ENCODE measurements around the gene EXOSC3. TPM values are rescaled to one million over a fixed set of nuclear protein-coding genes. Genes with fewer than 3 reads are reported as not detected.
"Not testable (repeated sequence)": the region's sequence is repeated elsewhere in the genome, so short reads cannot be mapped to it uniquely, and the experiment has no call there.

EXOSC3 gene
- total RNA-seq, 4 donors from 2014 or later = 2.6 to 46.2 (median 14.7) TPM

DNA sequence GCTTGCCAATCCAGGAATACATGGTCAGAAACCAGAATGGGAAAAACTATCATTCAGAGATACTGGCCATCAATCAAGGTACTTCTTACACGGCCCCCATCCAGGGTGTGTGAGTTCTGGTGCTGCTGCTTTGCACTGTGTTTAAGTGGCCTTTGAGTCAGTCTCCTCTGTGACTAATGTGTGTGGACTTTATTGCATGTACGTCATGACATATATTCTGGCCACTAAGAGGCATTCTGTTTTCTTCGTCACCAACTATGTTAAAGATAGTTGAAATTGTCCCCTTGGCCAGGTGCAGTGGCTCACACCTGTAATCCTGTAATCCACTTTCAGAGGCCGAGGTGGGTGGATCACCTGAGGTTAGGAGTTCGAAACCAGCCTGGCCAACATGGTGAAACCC lies 8.5 kb downstream of the EXOSC3 start:
- H3K27ac ChIP-seq = no peak overlapping the region
- H3K27me3 ChIP-seq = no peaks in the 10 kb centered on the region
- WGBS, 2 donors (ENCODE audit: low coverage in 1 of 2) = 79 to 92% methylated on average over 4 to 5 of the region's 5 CpGs
- in situ Hi-C loops (cut with MboI; ENCODE audit: low pct_ligation_motif_present in 1 of 4, low pct_unique_long_range_greater_than_20kb in 1 of 4, low sequenced_read_pairs in 3 of 4) (loop anchor here in 2 of 4 donors (10.0 to 25.0 kb wide), 4 partner anchors 62 to 314 kb away; partner anchors contain the start of genes FBXO10 (in 1 of the 2), TOMM5 (in 1 of the 2) and ZBTB5 (in 1 of the 2)), intact Hi-C loops (cut with DNase I; ENCODE audit: low total_unique reads) (no loop called here)
- TF ChIP-seq, protein P1, sequence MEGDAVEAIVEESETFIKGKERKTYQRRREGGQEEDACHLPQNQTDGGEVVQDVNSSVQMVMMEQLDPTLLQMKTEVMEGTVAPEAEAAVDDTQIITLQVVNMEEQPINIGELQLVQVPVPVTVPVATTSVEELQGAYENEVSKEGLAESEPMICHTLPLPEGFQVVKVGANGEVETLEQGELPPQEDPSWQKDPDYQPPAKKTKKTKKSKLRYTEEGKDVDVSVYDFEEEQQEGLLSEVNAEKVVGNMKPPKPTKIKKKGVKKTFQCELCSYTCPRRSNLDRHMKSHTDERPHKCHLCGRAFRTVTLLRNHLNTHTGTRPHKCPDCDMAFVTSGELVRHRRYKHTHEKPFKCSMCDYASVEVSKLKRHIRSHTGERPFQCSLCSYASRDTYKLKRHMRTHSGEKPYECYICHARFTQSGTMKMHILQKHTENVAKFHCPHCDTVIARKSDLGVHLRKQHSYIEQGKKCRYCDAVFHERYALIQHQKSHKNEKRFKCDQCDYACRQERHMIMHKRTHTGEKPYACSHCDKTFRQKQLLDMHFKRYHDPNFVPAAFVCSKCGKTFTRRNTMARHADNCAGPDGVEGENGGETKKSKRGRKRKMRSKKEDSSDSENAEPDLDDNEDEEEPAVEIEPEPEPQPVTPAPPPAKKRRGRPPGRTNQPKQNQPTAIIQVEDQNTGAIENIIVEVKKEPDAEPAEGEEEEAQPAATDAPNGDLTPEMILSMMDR (IDR thresholded peaks at IDR 0.05) = no peak
- no peak for TF ChIP-seq EP300 (IDR thresholded peaks at IDR 0.05; ENCODE audit: low read depth)
- no peak for TF ChIP-seq POLR2AphosphoS5 (IDR thresholded peaks at IDR 0.05)
- H3K4me3 ChIP-seq = no peak overlapping the region
- H3K4me1 ChIP-seq = no peaks in the 10 kb centered on the region
- no peaks in the 10 kb centered on the region for H3K9me3 ChIP-seq
- H3K36me3 ChIP-seq = peaks cover 0 to 35% (median 15%) of the 10 kb centered on the region in 4 donors
- DNase-seq = no peak

DNA sequence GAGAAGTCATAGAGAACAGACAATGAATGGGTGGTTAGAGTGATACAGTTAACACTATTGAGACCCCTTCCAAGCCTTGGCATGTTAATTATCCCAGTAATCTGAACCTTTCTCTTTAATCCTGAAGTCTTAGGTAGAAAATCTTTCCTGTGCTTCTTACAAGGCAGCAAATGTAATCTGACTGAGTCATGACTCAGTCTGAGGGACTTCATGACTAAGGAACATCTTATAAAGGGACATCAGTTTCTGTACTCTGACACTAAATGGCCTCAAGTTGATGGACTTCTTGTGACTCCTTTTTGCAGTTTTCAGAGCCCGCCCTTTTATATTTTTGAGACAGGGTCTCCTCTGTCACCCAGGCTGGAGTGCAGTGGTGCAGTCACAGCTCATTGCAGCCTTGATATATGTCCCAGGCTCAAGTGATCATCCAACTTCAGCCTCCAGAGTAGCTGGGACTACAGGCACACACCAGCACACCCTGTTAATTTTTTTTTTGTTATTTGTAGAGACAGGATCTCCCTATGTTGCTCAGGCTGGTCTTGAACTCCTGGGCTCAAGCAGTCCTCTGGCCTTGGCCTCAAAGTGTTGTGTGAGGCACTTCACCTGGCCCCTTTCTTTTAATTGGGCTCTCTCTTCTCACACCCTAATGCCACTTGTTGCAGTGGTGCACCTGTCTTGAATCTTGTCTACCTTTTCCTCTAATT lies 9.5 kb downstream of the EXOSC3 start:
- Histone ChIP-seq H3K4me1 (no peaks in the 10 kb centered on the region), H3K27ac (no peak overlapping the region), H3K27me3 (no peaks in the 10 kb centered on the region), H3K36me3 (peaks cover 0 to 33% (median 15%) of the 10 kb centered on the region in 4 donors), H3K4me3 (no peak overlapping the region), H3K9me3 (no peaks in the 10 kb centered on the region)
- no peak for DNase-seq
- TF ChIP-seq, protein P1 (IDR thresholded peaks at IDR 0.05) = no peak
- TF ChIP-seq POLR2A (IDR thresholded peaks at IDR 0.05) (no peak), POLR2AphosphoS5 (IDR thresholded peaks at IDR 0.05) (no peak), EP300 (IDR thresholded peaks at IDR 0.05; ENCODE audit: low read depth) (no peak)
- whole genome bisulfite sequencing, 2 donors (ENCODE audit: low coverage in 1 of 2) = 91% methylated on average over 1 of the region's 1 CpG; no CpG with 5 or more reads in 1 of the 2 donors
- in situ Hi-C loops (cut with MboI; ENCODE audit: low pct_ligation_motif_present in 1 of 4, low pct_unique_long_range_greater_than_20kb in 1 of 4, low sequenced_read_pairs in 3 of 4) (loop anchor here in 2 of 4 donors (10.0 to 25.0 kb wide), 4 partner anchors 61 to 313 kb away; partner anchors contain the start of genes FBXO10 (in 1 of the 2), TOMM5 (in 1 of the 2) and ZBTB5 (in 1 of the 2)), intact Hi-C loops (cut with DNase I; ENCODE audit: low total_unique reads) (no loop called here)

DNA sequence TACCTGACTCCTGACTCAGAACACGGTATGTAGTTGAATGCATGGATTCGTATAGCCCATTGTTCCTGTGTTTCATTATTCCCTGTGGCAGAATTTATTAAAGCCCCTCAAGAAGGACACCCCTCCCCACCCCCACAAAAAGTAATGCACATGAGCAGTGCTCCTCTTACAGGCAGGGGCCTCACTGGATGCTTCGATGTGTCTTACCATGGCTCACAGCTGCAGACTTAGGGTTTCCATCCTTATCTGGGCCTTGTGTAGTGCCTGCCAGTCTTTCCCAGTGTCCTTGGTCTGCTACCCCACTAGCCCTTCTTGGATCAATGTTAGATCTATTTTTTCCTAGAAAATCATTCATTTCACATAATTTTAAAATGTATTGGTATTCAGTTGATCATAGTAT lies 14.9 kb downstream of the EXOSC3 start:
- H3K36me3 ChIP-seq = peaks cover 0 to 17% (median 4%) of the 10 kb centered on the region in 4 donors
- TF ChIP-seq POLR2A (IDR thresholded peaks at IDR 0.05) (no peak), POLR2AphosphoS5 (IDR thresholded peaks at IDR 0.05) (no peak), EP300 (IDR thresholded peaks at IDR 0.05; ENCODE audit: low read depth) (no peak)
- H3K9me3 ChIP-seq = no peaks in the 10 kb centered on the region
- 95% methylated on average over 3 of the region's 3 CpGs; no CpG with 5 or more reads in 1 of the 2 donors for WGBS, 2 donors (ENCODE audit: low coverage in 1 of 2)
- intact Hi-C loops (cut with DNase I; ENCODE audit: low total_unique reads) (no loop called here), in situ Hi-C loops (cut with MboI; ENCODE audit: low pct_ligation_motif_present in 1 of 4, low pct_unique_long_range_greater_than_20kb in 1 of 4, low sequenced_read_pairs in 3 of 4) (loop anchor here in 2 of 4 donors (10.0 to 25.0 kb wide), 2 partner anchors 55 to 108 kb away; partner anchors contain the start of gene FRMPD1 (in 1 of the 2))
- H3K4me1 ChIP-seq = no peaks in the 10 kb centered on the region
- H3K27ac ChIP-seq = no peak overlapping the region
- H3K27me3 ChIP-seq = no peaks in the 10 kb centered on the region
- no peak for DNase-seq
- H3K4me3 ChIP-seq = no peak overlapping the region

DNA sequence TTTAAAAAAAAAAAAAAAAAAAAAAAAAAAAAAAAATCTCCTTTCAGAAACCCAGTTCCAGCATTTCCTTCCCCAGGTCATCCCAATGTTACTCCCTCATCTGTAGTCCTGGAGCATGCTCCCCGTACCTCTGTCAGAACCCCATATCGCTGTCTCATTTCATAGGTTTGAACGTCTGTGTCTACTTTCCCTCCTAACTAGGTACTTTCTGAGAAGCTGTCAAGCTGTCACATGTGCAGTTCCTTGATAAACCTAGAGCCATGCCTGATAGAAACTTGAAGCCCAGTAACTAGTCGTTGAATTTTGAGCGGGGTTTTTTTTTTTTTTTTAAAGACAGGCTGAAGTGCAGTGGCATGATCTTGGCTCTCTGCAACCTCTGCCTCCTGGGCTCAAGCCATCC lies 15.6 kb downstream of the EXOSC3 start:
- in situ Hi-C loops (cut with MboI; ENCODE audit: low pct_ligation_motif_present in 1 of 4, low pct_unique_long_range_greater_than_20kb in 1 of 4, low sequenced_read_pairs in 3 of 4) = loop anchor here in 1 of 4 donors (25.0 kb wide), 1 partner anchor 107 kb away; the partner anchor contains the start of gene FRMPD1
- H3K9me3 ChIP-seq = no peaks in the 10 kb centered on the region
- H3K4me1 ChIP-seq = no peaks in the 10 kb centered on the region
- no peak overlapping the region for H3K27ac ChIP-seq
- no peaks in the 10 kb centered on the region for H3K27me3 ChIP-seq
- no peak overlapping the region for H3K4me3 ChIP-seq
- intact Hi-C loops (cut with DNase I; ENCODE audit: low total_unique reads) = no loop called here
- 82 to 86% methylated on average over 3 to 5 of the region's 5 CpGs for WGBS, 2 donors (ENCODE audit: low coverage in 1 of 2)
- H3K36me3 ChIP-seq = peaks cover 0 to 21% (median 4%) of the 10 kb centered on the region in 4 donors
- TF ChIP-seq EP300 (IDR thresholded peaks at IDR 0.05; ENCODE audit: low read depth) = no peak
- TF ChIP-seq POLR2A (IDR thresholded peaks at IDR 0.05) = no peak
- TF ChIP-seq, protein P1 (IDR thresholded peaks at IDR 0.05) = no peak
- TF ChIP-seq POLR2AphosphoS5 (IDR thresholded peaks at IDR 0.05) = no peak
- DNase-seq = no peak

DNA sequence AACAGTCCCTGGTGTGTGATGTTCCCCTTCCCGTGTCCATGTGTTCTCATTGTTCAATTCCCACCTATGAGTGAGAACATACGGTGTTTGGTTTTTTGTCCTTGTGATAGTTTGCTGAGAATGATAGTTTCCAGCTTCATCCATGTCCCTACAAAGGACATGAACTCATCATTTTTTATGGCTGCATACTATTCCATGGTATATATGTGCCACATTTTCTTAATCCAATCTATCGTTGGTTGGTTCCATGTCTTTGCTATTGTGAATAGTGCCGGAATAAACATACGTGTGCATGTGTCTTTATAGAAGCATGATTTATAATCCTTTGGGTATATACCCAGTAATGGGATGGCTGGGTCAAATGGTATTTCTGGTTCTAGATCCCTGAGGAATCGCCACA lies 19.6 kb downstream of the EXOSC3 start:
- H3K27me3 ChIP-seq; intact Hi-C loops (cut with DNase I; ENCODE audit: low total_unique reads); H3K27ac ChIP-seq; DNase-seq; H3K9me3 ChIP-seq; H3K4me3 ChIP-seq; H3K4me1 ChIP-seq: not testable (repeated sequence)
- in situ Hi-C loops (cut with MboI; ENCODE audit: low pct_ligation_motif_present in 1 of 4, low pct_unique_long_range_greater_than_20kb in 1 of 4, low sequenced_read_pairs in 3 of 4) = loop anchor here in 1 of 4 donors (25.0 kb wide), 1 partner anchor 103 kb away; the partner anchor contains the start of gene FRMPD1
- H3K36me3 ChIP-seq = peaks cover 0 to 14% (median under 1%) of the 10 kb centered on the region in 4 donors
- 83 to 100% methylated on average over 4 to 6 of the region's 6 CpGs for WGBS, 2 donors (ENCODE audit: low coverage in 1 of 2)

Data from transverse colon (tissue), 4 donors.